ENCODE results near the gene LMBR1.
"Not testable (repeated sequence)": the region's sequence is repeated elsewhere in the genome, so short reads cannot be mapped to it uniquely, and the experiment has no call there.

LMBR1 gene

DNA sequence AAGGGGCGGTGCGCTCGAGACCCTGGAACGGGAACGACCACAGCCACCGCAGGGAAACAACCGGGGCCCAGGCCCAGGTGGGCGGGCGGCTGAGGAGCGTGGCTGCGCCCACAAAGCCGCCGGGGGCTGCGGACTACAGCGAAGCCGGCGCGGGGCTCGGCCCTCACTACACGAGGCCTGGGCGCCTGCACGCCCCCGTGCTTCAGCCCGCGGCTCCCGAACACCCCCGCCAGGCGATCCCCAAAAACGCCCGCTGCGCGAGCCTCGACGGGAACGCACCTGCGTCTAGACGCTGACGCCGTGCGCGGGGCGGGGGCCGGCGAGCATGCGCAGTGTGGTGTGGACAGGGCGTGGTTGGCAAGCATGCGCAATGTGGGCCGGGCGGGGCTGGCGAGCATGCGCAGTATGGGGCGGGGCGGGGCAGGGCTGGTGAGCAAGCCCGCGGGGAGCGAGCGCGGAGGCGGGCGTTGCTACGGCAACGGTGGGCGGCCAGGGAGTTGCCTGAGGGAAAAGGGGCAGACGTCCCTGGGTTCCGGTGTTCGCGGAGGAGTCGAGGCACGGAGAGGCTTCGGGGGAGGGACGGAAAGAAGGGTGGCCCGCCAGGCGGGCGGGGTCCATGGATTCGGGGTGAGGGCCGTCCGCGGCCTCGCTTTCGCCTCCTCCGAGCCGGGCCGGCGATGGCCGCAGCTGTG is 252.6 kb downstream of the LMBR1 start, which contains the start of gene RNF32:
Gene RNF32, plus strand, starts transcription at position 518 of the 692 bp plus-strand sequence. CDS start 3,104 bp downstream, outside the sequence.
- Histone ChIP-seq H3K27ac (peak within 1 kb of the TSS; percentile 96), H2AFZ (ENCODE audit: low read depth) (peak within 1 kb of the TSS; percentile 95), H3K4me2 (peak within 1 kb of the TSS; percentile 94)

DNA sequence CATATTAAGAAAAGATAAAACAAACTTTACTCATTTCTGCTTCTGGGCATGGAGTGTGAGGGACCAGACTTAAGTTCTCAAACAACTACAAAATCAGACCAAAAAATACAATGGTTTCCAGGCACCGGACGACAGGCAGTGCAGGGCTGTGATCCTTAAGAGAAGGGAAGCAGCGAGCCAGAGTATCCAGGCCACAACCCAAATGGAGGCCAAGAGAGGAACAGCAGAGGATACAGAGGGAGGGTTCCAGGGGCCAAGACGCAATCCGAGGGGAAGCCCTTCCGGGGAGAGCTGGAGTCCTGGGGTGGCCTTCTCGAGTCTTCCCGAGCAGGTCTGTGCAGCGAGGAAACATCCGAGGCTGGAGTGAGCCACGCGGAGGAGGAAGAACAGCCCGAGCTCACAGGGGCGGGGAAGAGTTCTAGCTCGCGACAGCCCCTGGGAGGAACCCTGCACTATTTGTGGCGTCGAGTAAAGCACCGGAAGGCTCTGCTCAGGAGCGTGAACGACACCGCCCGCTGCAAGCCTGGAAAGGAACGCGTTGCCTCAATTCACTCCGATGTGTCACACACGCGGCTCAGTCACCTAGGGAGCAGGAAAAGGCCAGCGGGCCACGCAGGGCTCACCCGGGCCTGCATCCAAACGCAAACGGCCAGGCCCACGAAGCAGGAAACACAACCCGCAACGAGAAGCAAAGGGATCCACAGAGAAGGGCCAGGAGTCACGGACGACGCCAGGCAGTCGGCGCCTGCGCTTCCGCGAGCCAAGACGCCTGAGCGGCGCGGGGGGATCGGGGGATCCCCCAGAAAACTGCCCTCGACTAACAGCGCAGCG is 253.3 kb downstream of the LMBR1 start:
- TF ChIP-seq, protein P1, sequence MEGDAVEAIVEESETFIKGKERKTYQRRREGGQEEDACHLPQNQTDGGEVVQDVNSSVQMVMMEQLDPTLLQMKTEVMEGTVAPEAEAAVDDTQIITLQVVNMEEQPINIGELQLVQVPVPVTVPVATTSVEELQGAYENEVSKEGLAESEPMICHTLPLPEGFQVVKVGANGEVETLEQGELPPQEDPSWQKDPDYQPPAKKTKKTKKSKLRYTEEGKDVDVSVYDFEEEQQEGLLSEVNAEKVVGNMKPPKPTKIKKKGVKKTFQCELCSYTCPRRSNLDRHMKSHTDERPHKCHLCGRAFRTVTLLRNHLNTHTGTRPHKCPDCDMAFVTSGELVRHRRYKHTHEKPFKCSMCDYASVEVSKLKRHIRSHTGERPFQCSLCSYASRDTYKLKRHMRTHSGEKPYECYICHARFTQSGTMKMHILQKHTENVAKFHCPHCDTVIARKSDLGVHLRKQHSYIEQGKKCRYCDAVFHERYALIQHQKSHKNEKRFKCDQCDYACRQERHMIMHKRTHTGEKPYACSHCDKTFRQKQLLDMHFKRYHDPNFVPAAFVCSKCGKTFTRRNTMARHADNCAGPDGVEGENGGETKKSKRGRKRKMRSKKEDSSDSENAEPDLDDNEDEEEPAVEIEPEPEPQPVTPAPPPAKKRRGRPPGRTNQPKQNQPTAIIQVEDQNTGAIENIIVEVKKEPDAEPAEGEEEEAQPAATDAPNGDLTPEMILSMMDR (conservative IDR thresholded peaks at IDR 0.05; ENCODE audit: low read depth, low read length), result no peak
- H2AFZ ChIP-seq (ENCODE audit: low read depth), result peak overlapping the region; percentile 95
- H3K36me3 ChIP-seq (ENCODE audit: insufficient read depth), result no peaks in the 10 kb centered on the region
- H4K20me1 ChIP-seq (ENCODE audit: insufficient read depth), result no peaks in the 10 kb centered on the region
- peak overlapping the region; percentile 97 for H3K9ac ChIP-seq
- H3K27me3 ChIP-seq (ENCODE audit: insufficient read depth, low read depth), result no peaks in the 10 kb centered on the region
- H3K27ac ChIP-seq, result peak overlapping the region; percentile 96
- peaks cover 16% of the 10 kb centered on the region for H3K4me1 ChIP-seq (ENCODE audit: low read depth, poor library complexity, severe bottlenecking)
- H3K4me3 ChIP-seq (IDR thresholded peaks at IDR 0.05; ENCODE audit: insufficient read depth, low read depth, low read length), result no peak overlapping the region
- no peaks in the 10 kb centered on the region; the same call in 1 of the 2 replicates for H3K79me2 ChIP-seq (ENCODE audit: insufficient read depth, low read depth)
- H3K4me2 ChIP-seq, result peak overlapping the region; percentile 81

More for the DNA sequence above, 252.6 kb downstream of the LMBR1 start, which contains the start of gene RNF32:
- Histone ChIP-seq H3K36me3 (ENCODE audit: insufficient read depth) (no peaks in the 10 kb centered on the region), H3K4me1 (ENCODE audit: low read depth, poor library complexity, severe bottlenecking) (peaks cover 16% of the 10 kb centered on the region), H4K20me1 (ENCODE audit: insufficient read depth) (no peaks in the 10 kb centered on the region), H3K79me2 (ENCODE audit: insufficient read depth, low read depth) (no peaks in the 10 kb centered on the region; the same call in 1 of the 2 replicates), H3K27me3 (ENCODE audit: insufficient read depth, low read depth) (no peaks in the 10 kb centered on the region), H3K9ac (peak within 1 kb of the TSS; percentile 97), H3K4me3 (IDR thresholded peaks at IDR 0.05; ENCODE audit: insufficient read depth, low read depth, low read length) (no peak within 1 kb of the TSS)
- TF ChIP-seq, protein P1 (conservative IDR thresholded peaks at IDR 0.05; ENCODE audit: low read depth, low read length), result no peak

DNA sequence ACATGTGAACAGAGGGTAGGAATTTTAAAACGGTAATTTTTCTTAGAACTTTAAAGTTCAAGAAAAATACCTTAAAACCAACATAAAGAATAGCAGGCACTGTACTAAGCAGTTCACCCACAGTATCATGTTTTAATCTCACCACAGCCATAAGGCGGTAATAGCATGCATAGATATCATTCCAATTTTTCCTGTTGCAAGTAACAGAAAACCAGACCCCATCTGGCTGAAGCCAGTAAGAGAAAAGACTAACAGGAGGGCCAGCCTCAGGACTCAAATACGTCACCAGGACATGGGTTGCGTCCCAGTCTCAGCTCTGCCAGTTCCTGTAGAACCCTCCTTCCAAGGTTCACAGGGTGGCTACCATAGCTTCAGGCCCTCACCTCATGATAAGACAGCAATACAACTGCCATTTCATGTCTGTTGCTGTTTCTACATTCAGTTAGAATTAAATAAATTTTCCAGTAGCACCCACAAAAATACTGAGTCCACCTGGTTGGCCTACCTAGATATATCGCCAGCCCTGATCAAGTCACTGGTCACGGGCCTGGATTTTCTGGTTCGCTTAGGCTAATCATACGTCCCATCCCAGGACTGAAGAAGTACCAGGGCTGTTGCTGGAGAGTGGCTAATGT is 254.4 kb downstream of the LMBR1 start:
- Histone ChIP-seq H3K27me3 (ENCODE audit: insufficient read depth, low read depth) (no peaks in the 10 kb centered on the region), H3K79me2 (ENCODE audit: insufficient read depth, low read depth) (no peaks in the 10 kb centered on the region; the same call in 1 of the 2 replicates), H3K4me3 (IDR thresholded peaks at IDR 0.05; ENCODE audit: insufficient read depth, low read depth, low read length) (no peak overlapping the region), H3K4me2 (no peak overlapping the region), H4K20me1 (ENCODE audit: insufficient read depth) (no peaks in the 10 kb centered on the region), H3K27ac (no peak overlapping the region), H3K36me3 (ENCODE audit: insufficient read depth) (no peaks in the 10 kb centered on the region), H3K4me1 (ENCODE audit: low read depth, poor library complexity, severe bottlenecking) (peaks cover 16% of the 10 kb centered on the region), H2AFZ (ENCODE audit: low read depth) (no peak overlapping the region), H3K9ac (no peak overlapping the region)
- TF ChIP-seq, protein P1 (conservative IDR thresholded peaks at IDR 0.05; ENCODE audit: low read depth, low read length), result no peak

DNA sequence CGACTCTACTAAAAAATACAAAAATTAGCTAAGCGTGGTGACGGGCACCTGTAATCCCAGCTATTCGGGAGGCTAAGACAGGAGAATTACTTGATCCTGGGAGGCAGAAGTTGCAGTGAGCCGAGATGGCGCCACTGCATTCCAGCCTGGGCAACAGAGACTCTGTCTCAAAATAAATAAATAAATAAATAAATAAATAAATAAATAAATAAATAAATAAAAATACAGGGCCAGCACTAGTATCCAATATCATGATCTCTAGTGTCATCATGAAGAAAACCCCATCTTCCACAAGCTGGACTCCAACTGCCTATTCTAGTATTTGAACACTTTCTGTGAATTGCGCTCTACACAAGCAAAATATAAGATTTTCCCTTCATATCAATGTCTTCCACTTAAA is 255.9 kb downstream of the LMBR1 start:
- not testable (repeated sequence) for H2AFZ ChIP-seq (ENCODE audit: low read depth); H3K27ac ChIP-seq

More for the DNA sequence above, 255.9 kb downstream of the LMBR1 start:
- H3K27me3 ChIP-seq (ENCODE audit: insufficient read depth, low read depth); H3K79me2 ChIP-seq (ENCODE audit: insufficient read depth, low read depth); H4K20me1 ChIP-seq (ENCODE audit: insufficient read depth); H3K9ac ChIP-seq; H3K36me3 ChIP-seq (ENCODE audit: insufficient read depth); H3K4me3 ChIP-seq (IDR thresholded peaks at IDR 0.05; ENCODE audit: insufficient read depth, low read depth, low read length); H3K4me2 ChIP-seq: not testable (repeated sequence)
- peaks cover 14% of the 10 kb centered on the region for H3K4me1 ChIP-seq (ENCODE audit: low read depth, poor library complexity, severe bottlenecking)

All from KMS-11 (cell line).